Mesendoderm (in vitro differentiated cells): ENCODE data around the gene PDZRN3.

ENCODE experiments used
- DNase-seq: peaks from one replicate; pipeline ENCODE4 v3.0.0; 2013
- H2AK5ac ChIP-seq: 2 replicates; pipeline ENCODE4 v1.6.1; 2013; ENCODE audit warnings: low read length, inconsistent platforms
- H2BK120ac ChIP-seq: 2 replicates; pipeline ENCODE4 v1.6.1; 2013; ENCODE audit warnings: low read depth, mild to moderate bottlenecking, low read length, moderate library complexity, mixed read lengths
- H2BK15ac ChIP-seq: replicated peaks from 2 replicates; pipeline ENCODE4 v1.6.1; 2013; ENCODE audit warnings: low read depth, mild to moderate bottlenecking, moderate library complexity
- H2BK5ac ChIP-seq: 2 replicates; pipeline ENCODE4 v1.6.1; 2013; ENCODE audit warnings: low read length, inconsistent platforms
- H3K18ac ChIP-seq: 2 replicates; pipeline ENCODE4 v1.6.1; 2013; ENCODE audit warnings: mild to moderate bottlenecking, low read length, mixed read lengths
- H3K23ac ChIP-seq: one replicate; pipeline ENCODE4 v1.6.1; 2013; ENCODE audit warnings: low read length
- H3K27ac ChIP-seq: 2 replicates; pipeline ENCODE4 v1.5.1; 2013; ENCODE audit warnings: low read depth, mild to moderate bottlenecking, inconsistent platforms, low read length, moderate library complexity
- H3K27me3 ChIP-seq: 2 replicates; pipeline ENCODE4 v1.6.1; 2013; ENCODE audit warnings: low read length, control low read depth, mild to moderate bottlenecking, inconsistent platforms; ENCODE audit not compliant: insufficient read depth, poor library complexity
- H3K36me3 ChIP-seq: 2 replicates; pipeline ENCODE4 v1.6.1; 2013; ENCODE audit warnings: low read length, inconsistent platforms; ENCODE audit not compliant: control insufficient read depth, insufficient read depth
- H3K4ac ChIP-seq: one replicate; pipeline ENCODE4 v1.6.1; 2013; ENCODE audit warnings: low read depth, mild to moderate bottlenecking, low read length, moderate library complexity
- H3K4me1 ChIP-seq: 2 replicates; pipeline ENCODE4 v1.6.1; 2013; ENCODE audit warnings: low read depth, low read length, inconsistent platforms; ENCODE audit not compliant: control insufficient read depth
- H3K4me2 ChIP-seq: 2 replicates; pipeline ENCODE4 v1.6.1; 2013; ENCODE audit warnings: low read length
- H3K4me3 ChIP-seq: 2 replicates; pipeline ENCODE4 v1.5.1; 2013; ENCODE audit warnings: mild to moderate bottlenecking, low read length
- H3K56ac ChIP-seq: one replicate; pipeline ENCODE4 v1.6.1; 2013; ENCODE audit warnings: low read length
- H3K79me1 ChIP-seq: 2 replicates; pipeline ENCODE4 v1.6.1; 2013; ENCODE audit warnings: low read length, inconsistent platforms
- H3K79me2 ChIP-seq: 2 replicates; pipeline ENCODE4 v1.6.1; 2013; ENCODE audit warnings: mild to moderate bottlenecking, low read length; ENCODE audit not compliant: control insufficient read depth, insufficient read depth
- H3K9ac ChIP-seq: 2 replicates; pipeline ENCODE4 v1.6.1; 2013; ENCODE audit warnings: low read length, inconsistent platforms
- H4K5ac ChIP-seq: one replicate; pipeline ENCODE4 v1.6.1; 2013; ENCODE audit warnings: low read length
- H4K8ac ChIP-seq: one replicate; pipeline ENCODE4 v1.6.1; 2013; ENCODE audit warnings: low read depth, mild to moderate bottlenecking, control low read depth, low read length, moderate library complexity
- WGBS: extraction: QIAGEN DNeasy Blood & Tissue Kit; methylation state at CpG from one replicate; pipeline ENCODE4 v1.1.7; 2013; ENCODE audit warnings: low lambda C conversion rate, missing lambda C conversion rate; ENCODE audit not compliant: insufficient coverage; ENCODE audit errors: extremely low coverage; 5-methylcytosine and 5-hydroxymethylcytosine counted together

PDZRN3 gene

DNA sequence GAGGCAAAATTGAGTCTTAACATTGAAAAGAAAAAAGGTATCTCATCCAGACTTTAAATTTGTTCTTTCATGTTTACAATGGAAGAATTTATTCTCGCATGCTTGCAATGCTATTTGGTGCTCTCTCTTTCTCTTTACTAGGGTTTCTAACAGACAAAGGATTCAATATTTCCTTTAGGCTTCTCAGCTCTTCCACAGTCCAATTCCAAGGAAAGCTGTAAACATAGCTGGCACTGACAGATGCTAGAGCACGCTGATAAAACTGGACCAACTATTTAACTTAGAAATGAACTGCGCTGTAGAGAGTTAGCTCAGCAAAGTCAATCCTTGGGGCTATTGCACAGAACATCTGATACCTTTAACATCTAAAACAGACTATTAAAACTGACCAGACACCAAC is 81.3 kb downstream of the PDZRN3 start:
- no peak overlapping the region for H3K4me2 ChIP-seq
- no CpG with 5 or more reads among the region's 3 CpGs for WGBS

DNA sequence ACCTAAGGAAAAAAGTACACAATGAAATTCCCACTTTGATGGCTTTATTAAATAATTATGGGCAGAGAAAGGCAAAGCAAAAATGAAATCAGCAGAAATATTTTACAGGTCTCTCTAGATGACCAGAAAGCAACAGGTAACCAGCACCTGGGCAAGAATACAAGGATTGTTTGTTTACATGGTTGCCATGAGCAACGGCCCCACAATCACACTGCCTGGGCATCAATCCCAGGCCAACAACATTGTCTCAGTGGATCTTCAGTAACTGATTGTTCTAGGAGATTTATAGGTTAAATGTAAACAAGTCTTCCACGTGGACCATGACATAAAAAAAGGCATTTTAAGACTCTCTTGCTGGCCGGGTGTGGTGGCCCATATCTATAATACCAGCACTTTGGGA is 82.6 kb downstream of the PDZRN3 start:
- no CpG with 5 or more reads among the region's 3 CpGs for WGBS
- no peaks in the 10 kb centered on the region for H3K27me3 ChIP-seq
- H3K18ac ChIP-seq: no peak overlapping the region

More for the DNA sequence above, 81.3 kb downstream of the PDZRN3 start:
- Histone ChIP-seq H4K8ac (no peak overlapping the region), H3K9ac (no peak overlapping the region), H2BK15ac (no peak overlapping the region), H3K27me3 (no peaks in the 10 kb centered on the region), H3K4me3 (no peak overlapping the region), H3K18ac (no peak overlapping the region), H3K23ac (no peak overlapping the region), H2AK5ac (no peak overlapping the region), H3K27ac (no peak overlapping the region), H3K79me2 (no peaks in the 10 kb centered on the region), H3K4ac (no peak overlapping the region), H3K56ac (no peak overlapping the region), H2BK5ac (no peak overlapping the region), H2BK120ac (no peak overlapping the region), H3K4me1 (peaks cover 5% of the 10 kb centered on the region), H3K79me1 (no peaks in the 10 kb centered on the region), H3K36me3 (no peaks in the 10 kb centered on the region), H4K5ac (no peak overlapping the region)
- DNase-seq: no peak

DNA sequence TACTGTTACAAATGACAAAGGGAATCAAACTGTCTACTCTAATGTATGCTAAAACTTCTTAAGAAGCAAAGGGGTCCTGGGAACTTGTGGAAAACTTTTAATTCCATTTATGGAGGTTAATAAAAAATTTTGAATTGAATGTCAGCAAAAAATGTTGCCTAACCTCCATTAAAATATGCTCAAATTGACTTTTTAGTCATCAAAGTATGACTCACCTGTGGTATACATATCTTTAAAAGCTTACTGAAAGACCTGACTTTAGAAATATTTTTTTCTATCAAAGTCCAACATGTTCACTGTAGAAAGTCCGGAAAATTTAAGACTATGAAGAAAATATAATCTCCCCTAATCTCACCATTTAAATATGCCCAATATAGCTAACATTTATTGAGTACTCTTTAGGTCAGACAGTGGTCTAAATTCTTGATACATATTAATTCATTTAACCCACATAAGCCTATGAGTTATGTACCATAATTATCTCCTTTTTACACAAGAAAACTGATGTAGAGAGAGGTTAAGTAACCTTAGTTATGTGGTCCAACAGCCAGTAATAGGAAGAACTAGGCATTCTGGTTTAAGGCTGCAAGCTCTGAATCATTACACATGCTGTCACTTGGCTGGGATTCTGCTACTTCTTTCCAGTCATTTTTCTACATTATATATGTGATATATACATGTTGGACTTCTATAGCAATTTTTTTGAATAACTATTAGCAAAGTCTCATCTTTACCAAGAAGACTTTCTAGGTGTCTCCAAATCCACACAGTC is 83.6 kb downstream of the PDZRN3 start:
- no CpG with 5 or more reads among the region's 1 CpG for WGBS
- Histone ChIP-seq H4K8ac (no peak overlapping the region), H3K4me3 (no peak overlapping the region), H3K79me1 (no peaks in the 10 kb centered on the region), H3K4ac (no peak overlapping the region), H3K56ac (no peak overlapping the region), H3K27ac (no peak overlapping the region), H3K18ac (no peak overlapping the region), H3K4me1 (no peaks in the 10 kb centered on the region), H3K23ac (no peak overlapping the region), H4K5ac (no peak overlapping the region), H3K9ac (no peak overlapping the region), H3K36me3 (no peaks in the 10 kb centered on the region), H2BK120ac (no peak overlapping the region), H2BK15ac (no peak overlapping the region), H2AK5ac (no peak overlapping the region), H3K4me2 (no peak overlapping the region), H3K27me3 (no peaks in the 10 kb centered on the region), H3K79me2 (no peaks in the 10 kb centered on the region), H2BK5ac (no peak overlapping the region)
- DNase-seq: no peak

More for the DNA sequence above, 82.6 kb downstream of the PDZRN3 start:
- no peak overlapping the region for H2AK5ac ChIP-seq
- no peaks in the 10 kb centered on the region for H3K79me1 ChIP-seq
- no peak overlapping the region for H3K27ac ChIP-seq
- no peak overlapping the region for H3K23ac ChIP-seq
- no peak overlapping the region for H2BK5ac ChIP-seq
- H3K36me3 ChIP-seq: no peaks in the 10 kb centered on the region
- no peak overlapping the region for H3K4ac ChIP-seq
- no peak overlapping the region for H4K5ac ChIP-seq
- no peak overlapping the region for H4K8ac ChIP-seq
- no peak overlapping the region for H3K4me2 ChIP-seq
- H2BK120ac ChIP-seq: no peak overlapping the region
- H3K79me2 ChIP-seq: no peaks in the 10 kb centered on the region
- no peak overlapping the region for H2BK15ac ChIP-seq
- no peaks in the 10 kb centered on the region for H3K4me1 ChIP-seq
- DNase-seq: peak; percentile 73
- no peak overlapping the region for H3K56ac ChIP-seq
- no peak overlapping the region for H3K9ac ChIP-seq
- H3K4me3 ChIP-seq: no peak overlapping the region

DNA sequence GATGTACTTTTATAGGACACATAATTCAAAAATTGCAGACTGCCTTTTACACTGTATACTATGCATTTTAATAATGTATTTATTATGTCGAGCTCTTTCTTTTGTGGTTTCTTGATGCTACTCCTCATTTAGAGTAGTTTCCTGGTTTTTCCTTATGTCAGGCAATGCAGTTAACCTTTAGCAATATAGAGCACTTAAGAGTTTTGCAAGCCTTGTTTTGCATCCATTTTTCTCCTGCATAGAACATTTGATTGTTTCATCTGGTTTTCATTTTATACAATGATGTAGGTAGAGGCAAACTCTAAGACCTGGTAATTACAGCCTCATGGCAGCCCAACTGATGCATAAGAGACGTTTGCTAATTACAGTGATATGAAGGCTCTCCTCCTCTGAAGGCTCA is 86.3 kb downstream of the PDZRN3 start:
- Histone ChIP-seq H4K8ac (no peak overlapping the region), H4K5ac (no peak overlapping the region), H2BK120ac (no peak overlapping the region), H3K4me3 (no peak overlapping the region), H3K79me1 (no peaks in the 10 kb centered on the region), H3K4ac (no peak overlapping the region), H3K27me3 (no peaks in the 10 kb centered on the region), H3K4me2 (no peak overlapping the region), H3K36me3 (no peaks in the 10 kb centered on the region), H3K27ac (no peak overlapping the region), H3K56ac (no peak overlapping the region), H2BK15ac (no peak overlapping the region), H3K4me1 (no peaks in the 10 kb centered on the region), H3K79me2 (no peaks in the 10 kb centered on the region), H3K9ac (no peak overlapping the region), H2BK5ac (no peak overlapping the region), H3K23ac (no peak overlapping the region), H3K18ac (no peak overlapping the region), H2AK5ac (no peak overlapping the region)
- no peak for DNase-seq
- WGBS: no CpG with 5 or more reads among the region's 2 CpGs

DNA sequence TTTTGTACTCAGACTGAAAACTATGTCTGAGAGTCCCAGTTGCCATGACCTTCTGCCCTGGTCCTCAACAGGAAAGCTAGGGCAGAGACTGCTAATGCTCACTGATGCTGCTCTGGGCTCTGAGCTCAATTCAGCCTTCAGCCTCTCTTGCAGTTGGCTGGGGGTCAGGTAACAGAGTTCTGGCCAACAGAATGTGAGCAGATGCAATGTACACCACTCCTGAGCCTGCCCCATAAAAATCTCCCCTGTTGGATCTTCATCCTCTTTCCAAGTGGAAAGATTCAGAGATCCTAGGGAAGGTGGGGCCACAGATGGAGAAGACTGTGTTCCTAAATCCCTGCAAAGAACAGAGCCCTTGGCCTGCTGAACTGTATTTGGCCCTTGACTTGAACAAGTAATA is 87.8 kb downstream of the PDZRN3 start:
- H2AK5ac ChIP-seq: no peak overlapping the region
- no peak overlapping the region for H3K27ac ChIP-seq
- no peak for DNase-seq
- H4K5ac ChIP-seq: no peak overlapping the region
- H3K79me2 ChIP-seq: no peaks in the 10 kb centered on the region
- H4K8ac ChIP-seq: no peak overlapping the region
- no peak overlapping the region for H3K56ac ChIP-seq
- H3K27me3 ChIP-seq: no peaks in the 10 kb centered on the region
- no peaks in the 10 kb centered on the region for H3K36me3 ChIP-seq
- no peak overlapping the region for H3K18ac ChIP-seq
- no peak overlapping the region for H3K4me3 ChIP-seq
- H3K23ac ChIP-seq: no peak overlapping the region
- H3K4me1 ChIP-seq: no peaks in the 10 kb centered on the region
- no peak overlapping the region for H3K9ac ChIP-seq
- H3K4ac ChIP-seq: no peak overlapping the region
- H2BK5ac ChIP-seq: no peak overlapping the region
- H2BK120ac ChIP-seq: no peak overlapping the region
- H2BK15ac ChIP-seq: no peak overlapping the region
- H3K79me1 ChIP-seq: no peaks in the 10 kb centered on the region
- H3K4me2 ChIP-seq: no peak overlapping the region

DNA sequence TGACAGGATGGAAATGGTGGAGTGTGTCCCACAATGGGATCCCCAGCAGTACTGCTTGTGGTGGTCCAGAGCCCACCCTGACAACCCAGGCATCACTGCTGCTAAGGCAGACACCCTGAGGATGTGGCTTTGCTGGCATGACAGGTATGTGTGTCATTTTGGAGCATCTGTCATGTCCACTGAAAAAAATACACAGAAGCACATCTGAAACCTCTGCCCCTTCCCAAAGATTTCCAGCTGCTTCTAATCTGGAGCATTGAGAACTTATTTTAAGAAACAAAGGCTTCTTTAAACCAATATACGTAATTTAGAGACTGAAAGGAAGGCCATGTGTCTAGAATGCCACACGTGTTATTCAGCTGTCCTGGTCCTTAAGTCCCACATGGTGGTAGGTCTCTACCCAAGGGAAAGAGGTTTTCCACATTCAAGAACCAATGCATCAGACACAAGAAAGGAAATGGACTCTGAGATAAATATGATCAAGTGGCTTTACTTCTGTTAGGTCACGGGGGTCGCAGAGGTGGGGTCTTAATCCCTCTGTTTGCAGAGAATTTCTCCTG is 88.3 kb downstream of the PDZRN3 start:
- no peaks in the 10 kb centered on the region for H3K36me3 ChIP-seq
- no peak overlapping the region for H3K18ac ChIP-seq
- no peak overlapping the region for H3K4ac ChIP-seq
- H3K27me3 ChIP-seq: no peaks in the 10 kb centered on the region
- H3K4me3 ChIP-seq: no peak overlapping the region
- DNase-seq: no peak
- WGBS: no CpG with 5 or more reads among the region's 4 CpGs
- no peak overlapping the region for H3K27ac ChIP-seq
- H3K79me1 ChIP-seq: no peaks in the 10 kb centered on the region
- H2AK5ac ChIP-seq: no peak overlapping the region
- no peak overlapping the region for H3K23ac ChIP-seq
- H2BK15ac ChIP-seq: no peak overlapping the region
- H4K8ac ChIP-seq: no peak overlapping the region
- H2BK5ac ChIP-seq: no peak overlapping the region
- no peak overlapping the region for H4K5ac ChIP-seq
- no peaks in the 10 kb centered on the region for H3K4me1 ChIP-seq
- H3K56ac ChIP-seq: no peak overlapping the region
- no peak overlapping the region for H2BK120ac ChIP-seq
- no peak overlapping the region for H3K4me2 ChIP-seq
- H3K79me2 ChIP-seq: no peaks in the 10 kb centered on the region
- no peak overlapping the region for H3K9ac ChIP-seq
